ENCODE results near the gene SPATA31D4. TPM values are rescaled to one million over a fixed set of nuclear protein-coding genes. Genes with fewer than 3 reads are reported as not detected.

The SPATA31D4 gene
- total and polyA plus RNA-seq, 10 of the 15 experiments (the other 5 are each of a cell fraction or from before 2014, with no cell fraction given): not detected

- Histone ChIP-seq H2AFZ (ENCODE audit: control insufficient read depth, low read depth, low read length) (no peak overlapping the region), H3K4me3 (no peak overlapping the region), H3K27me3 (replicated peaks in 1 of 2; ENCODE audit: control insufficient read depth in 2 of 2, insufficient read depth in 2 of 2, low read length in 1 of 2) (no peaks in the 10 kb centered on the region), H4K20me1 (ENCODE audit: control insufficient read depth, insufficient read depth) (no peaks in the 10 kb centered on the region), H3K79me2 (ENCODE audit: control insufficient read depth, insufficient read depth, low read length) (no peaks in the 10 kb centered on the region), H3K36me3 (ENCODE audit: control insufficient read depth in 2 of 2, insufficient read depth in 2 of 2, low read length in 1 of 2) (no peaks in the 10 kb centered on the region), H3K4me1 (ENCODE audit: control insufficient read depth, insufficient read depth, low read length) (no peaks in the 10 kb centered on the region), H3K9ac (ENCODE audit: control insufficient read depth, insufficient read depth, low read length) (no peak overlapping the region), H3K4me2 (ENCODE audit: control insufficient read depth, insufficient read depth) (no peak overlapping the region), H3K27ac (ENCODE audit: control insufficient read depth, insufficient read depth) (no peak overlapping the region), H3K9me3 (replicated peaks; ENCODE audit: control insufficient read depth, insufficient read depth, low read length) (no peaks in the 10 kb centered on the region)
- ATAC-seq: 0 out of 3 replicates have a peak, but pooled peaks have one; percentile 27
- intact Hi-C loops (cut with micrococcal nuclease; ENCODE audit: unreplicated experiment) (no loop called here), in situ Hi-C loops (cut with MboI) (no loop called here)
- ChIA-PET SMC1A (ENCODE audit: uncharacterized antibody, unreplicated experiment) (interaction anchor here (0.8 kb wide), 1 partner anchor 205 kb away, joined by 3 read pairs; no protein-coding TSS in a partner anchor), POLR2A (no interaction called here), RAD21 (ENCODE audit: unreplicated experiment) (no interaction called here), CTCF (no interaction called here)
- BruUV-seq (replicated peaks): no TSS peak
- FAIRE-seq: no peak
- DNase-seq (ENCODE audit: low read depth, low spot score): no peak
- 0% methylated on average over 2 of the region's 2 CpGs for WGBS (ENCODE audit: insufficient coverage, insufficient replicate concordance, low lambda C conversion rate, missing lambda C conversion rate)
- TF ChIP-seq IKZF1 (conservative IDR thresholded peaks at IDR 0.05): 0 out of 2 replicates have a peak, but pooled peaks have one; percentile 19
- TF ChIP-seq SMARCA5 (IDR thresholded peaks at IDR 0.05): no peak
- TF ChIP-seq DPF2 (IDR thresholded peaks at IDR 0.05): peak; percentile 66; the same call in 1 of the 2 replicates
- TF ChIP-seq MTA2 (IDR thresholded peaks at IDR 0.05; ENCODE audit: low read depth): peak; percentile 44; the same call in 1 of the 2 replicates
Measured at GRCh38 chr9:81979196-81979595, 51.0 kb downstream of the SPATA31D4 start.

GRCh38 chr9:81980568-81980967 lies 52.3 kb downstream of the SPATA31D4 start:
- no peak overlapping the region for H3K9ac ChIP-seq (ENCODE audit: control insufficient read depth, insufficient read depth, low read length)
- no peak overlapping the region for H3K27ac ChIP-seq (ENCODE audit: control insufficient read depth, insufficient read depth)
- H2AFZ ChIP-seq (ENCODE audit: control insufficient read depth, low read depth, low read length): no peak overlapping the region
- SMC1A ChIA-PET (ENCODE audit: uncharacterized antibody, unreplicated experiment): no interaction called here
- intact Hi-C loops (cut with micrococcal nuclease; ENCODE audit: unreplicated experiment) (no loop called here), in situ Hi-C loops (cut with MboI) (no loop called here)
- ATAC-seq (no peak), FAIRE-seq (no peak), DNase-seq (ENCODE audit: low read depth, low spot score) (no peak)
- RAD21 ChIA-PET (ENCODE audit: unreplicated experiment): no interaction called here
- POLR2A ChIA-PET: no interaction called here
- H3K36me3 ChIP-seq (ENCODE audit: control insufficient read depth in 2 of 2, insufficient read depth in 2 of 2, low read length in 1 of 2): no peaks in the 10 kb centered on the region
- H3K4me3 ChIP-seq: no peak overlapping the region
- no peaks in the 10 kb centered on the region for H3K79me2 ChIP-seq (ENCODE audit: control insufficient read depth, insufficient read depth, low read length)
- H3K27me3 ChIP-seq (replicated peaks in 1 of 2; ENCODE audit: control insufficient read depth in 2 of 2, insufficient read depth in 2 of 2, low read length in 1 of 2): no peaks in the 10 kb centered on the region
- H3K9me3 ChIP-seq (replicated peaks; ENCODE audit: control insufficient read depth, insufficient read depth, low read length): no peaks in the 10 kb centered on the region
- no peaks in the 10 kb centered on the region for H4K20me1 ChIP-seq (ENCODE audit: control insufficient read depth, insufficient read depth)
- BruUV-seq (replicated peaks): no TSS peak
- CTCF ChIA-PET: no interaction called here
- H3K4me1 ChIP-seq (ENCODE audit: control insufficient read depth, insufficient read depth, low read length): no peaks in the 10 kb centered on the region
- H3K4me2 ChIP-seq (ENCODE audit: control insufficient read depth, insufficient read depth): no peak overlapping the region
- TF ChIP-seq EP300 (IDR thresholded peaks at IDR 0.05; ENCODE audit: borderline replicate concordance in 1 of 2, control insufficient read depth in 1 of 2, low read depth in 2 of 2, low read length in 2 of 2) (no peak), NR2F1 (conservative IDR thresholded peaks at IDR 0.05) (no peak), SRF (IDR thresholded peaks at IDR 0.05; ENCODE audit: low read depth in 2 of 2, low read length in 2 of 2) (no peak), HSF1 (IDR thresholded peaks at IDR 0.05; ENCODE audit: low read depth, low read length) (no peak), NRF1 (conservative IDR thresholded peaks at IDR 0.05; ENCODE audit: low read depth, low read length) (no peak), SUPT20H (IDR thresholded peaks at IDR 0.05; ENCODE audit: borderline replicate concordance, control insufficient read depth, low read depth, low read length) (no peak), CREB1 (IDR thresholded peaks at IDR 0.05; ENCODE audit: low read depth) (no peak), CTCF (IDR thresholded peaks at IDR 0.05 in 2 of 3, conservative IDR thresholded peaks at IDR 0.05 in 1 of 3; ENCODE audit: control insufficient read depth in 2 of 3, extremely low read depth in 1 of 3, insufficient read depth in 1 of 3, low read depth in 3 of 3, low read length in 3 of 3) (no peak), NR2C2 (IDR thresholded peaks at IDR 0.05; ENCODE audit: borderline replicate concordance, control insufficient read depth, insufficient read length, low read depth) (no peak), RCOR1 (conservative IDR thresholded peaks at IDR 0.05; ENCODE audit: low read depth, low read length) (no peak)
